GM18498 (cell line): ENCODE measurements around the gene EZH2.

Experiments used
- ATAC-seq: cut with Tn5 transposase; IDR thresholded peaks from one replicate; pipeline ENCODE4 v1.9.1; 2021; ENCODE audit warnings: mild to moderate bottlenecking, moderate library complexity; ENCODE audit not compliant: unreplicated experiment

The EZH2 gene

GRCh38 chr7:148901178-148901577 lies 17.1 kb upstream of the EZH2 start:
- no peak for ATAC-seq

DNA sequence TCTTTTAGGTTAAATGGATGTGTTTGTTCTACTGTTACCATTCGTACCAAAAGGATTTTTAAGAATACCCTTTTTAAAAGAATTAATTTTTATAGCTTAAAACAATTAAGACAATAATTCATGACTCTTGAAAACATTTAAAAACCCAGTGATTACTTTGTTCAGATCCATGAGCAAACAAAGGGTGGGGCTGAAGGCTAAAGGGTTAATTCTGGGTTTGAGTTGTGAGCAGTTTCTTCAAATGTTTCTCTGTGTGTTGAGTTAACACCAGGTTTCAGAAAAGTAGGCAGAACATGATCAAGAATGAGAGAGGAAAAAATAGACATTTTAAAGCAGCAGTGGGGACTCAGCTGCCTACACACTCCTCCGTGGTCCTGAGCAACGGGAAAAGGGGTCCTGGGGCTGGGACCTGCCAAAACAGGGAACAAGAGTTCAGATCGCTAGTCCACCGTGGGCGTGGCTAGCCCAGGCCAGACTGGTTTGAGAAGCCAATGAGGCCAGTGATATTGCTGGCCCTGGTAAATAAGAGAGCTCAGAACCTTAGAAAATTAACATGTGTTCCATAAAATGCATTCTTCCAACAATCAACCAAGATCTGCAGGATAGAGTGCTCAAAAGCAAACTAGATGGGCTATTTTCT lies 14.9 kb upstream of the EZH2 start:
- no peak for ATAC-seq

- no peak for ATAC-seq
These were observed 10.5 kb upstream of the EZH2 start for GRCh38 chr7:148894591-148894990.

- ATAC-seq: no peak
These were observed 9.0 kb upstream of the EZH2 start for GRCh38 chr7:148893071-148893470.

- no peak for ATAC-seq
These were observed 4.2 kb upstream of the EZH2 start for GRCh38 chr7:148888300-148888699.

DNA sequence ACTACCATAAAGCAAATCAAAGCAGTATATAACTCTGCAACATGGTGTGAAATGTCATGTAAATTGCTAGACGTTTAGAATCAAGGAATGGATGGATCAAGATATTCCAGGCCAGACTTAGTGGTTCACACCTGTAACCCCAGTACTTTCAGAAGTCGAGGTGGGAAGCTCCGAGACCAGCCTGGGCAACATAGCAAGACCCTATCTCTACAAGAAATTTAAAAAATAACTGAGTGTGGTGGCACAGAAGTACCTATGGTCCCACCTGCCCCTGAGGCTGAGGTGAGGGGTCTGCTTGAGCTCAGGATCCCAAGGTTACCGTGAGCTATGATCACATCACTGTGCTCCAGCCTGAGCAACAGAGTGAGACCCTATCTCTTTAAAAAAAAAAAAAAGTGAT lies 2.8 kb upstream of the EZH2 start:
- no peak for ATAC-seq

- peak; percentile 88 for ATAC-seq
These were observed 370 bp upstream of the EZH2 start for GRCh38 chr7:148884299-148885022.

GRCh38 chr7:148883266-148884048 lies 634 bp downstream of the EZH2 start:
- peak; percentile 36 for ATAC-seq

- ATAC-seq: no peak
These were observed 1.2 kb downstream of the EZH2 start for GRCh38 chr7:148882841-148883265.

GRCh38 chr7:148882192-148882591 lies 1.9 kb downstream of the EZH2 start:
- ATAC-seq: no peak

DNA sequence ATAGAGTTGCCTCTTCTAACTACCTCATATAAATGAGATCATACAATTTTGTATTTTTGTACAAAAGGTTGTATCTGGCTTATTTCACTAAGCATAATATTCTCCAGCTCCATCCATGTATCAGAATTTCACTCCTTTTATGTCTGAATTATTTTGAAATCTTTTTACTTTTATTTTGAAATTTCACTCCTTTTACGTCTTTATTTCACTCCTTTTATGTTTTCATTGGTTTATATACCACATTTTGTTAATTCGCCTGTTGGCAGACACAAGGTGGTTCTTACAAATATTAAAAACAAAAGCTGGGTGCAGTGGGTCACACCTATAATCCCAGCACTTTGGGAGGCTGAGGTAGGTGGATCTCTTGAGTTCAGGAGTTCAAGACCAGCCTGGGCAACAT lies 5.8 kb downstream of the EZH2 start:
- no peak for ATAC-seq

DNA sequence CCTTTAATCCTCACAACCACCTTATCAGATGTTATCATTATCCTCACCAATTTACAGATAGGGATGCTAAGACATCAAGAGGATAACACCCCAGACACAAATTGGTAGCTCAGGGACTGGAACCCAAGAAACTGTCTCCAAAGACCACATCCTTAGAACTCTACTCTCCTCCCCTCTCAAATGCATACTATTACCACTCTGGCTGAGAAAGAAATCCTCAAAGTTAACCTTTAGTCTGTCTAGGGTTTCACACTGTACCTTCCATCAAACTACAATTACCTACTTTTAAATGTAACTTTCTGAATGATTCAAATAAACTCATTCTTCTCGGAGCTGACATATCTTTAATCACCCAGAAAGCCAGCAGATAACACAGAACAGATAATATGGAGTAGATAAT lies 6.6 kb downstream of the EZH2 start:
- no peak for ATAC-seq

- ATAC-seq: no peak
These were observed 11.9 kb downstream of the EZH2 start for GRCh38 chr7:148872188-148872587.

GRCh38 chr7:148871551-148871950 lies 12.5 kb downstream of the EZH2 start:
- ATAC-seq: no peak

DNA sequence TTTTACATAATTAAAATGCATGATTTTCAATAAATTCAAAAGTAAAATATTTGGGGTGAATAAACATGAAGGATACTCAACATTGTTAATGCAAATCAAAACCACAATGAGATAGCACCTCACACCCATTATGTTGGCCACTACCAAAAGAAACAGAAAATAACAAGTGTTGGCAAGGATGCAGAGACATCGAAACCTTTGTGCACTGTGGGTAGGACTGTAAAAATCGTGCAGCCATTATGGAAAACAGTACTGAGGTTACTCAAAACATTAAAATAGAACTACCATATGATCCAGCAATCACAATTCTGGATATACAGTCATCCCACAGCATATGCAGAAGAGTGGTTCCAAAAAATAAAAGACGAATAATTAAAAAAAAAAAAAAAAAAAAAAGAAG lies 13.1 kb downstream of the EZH2 start:
- ATAC-seq: no peak

GRCh38 chr7:148868378-148868674 lies 15.8 kb downstream of the EZH2 start:
- no peak for ATAC-seq

DNA sequence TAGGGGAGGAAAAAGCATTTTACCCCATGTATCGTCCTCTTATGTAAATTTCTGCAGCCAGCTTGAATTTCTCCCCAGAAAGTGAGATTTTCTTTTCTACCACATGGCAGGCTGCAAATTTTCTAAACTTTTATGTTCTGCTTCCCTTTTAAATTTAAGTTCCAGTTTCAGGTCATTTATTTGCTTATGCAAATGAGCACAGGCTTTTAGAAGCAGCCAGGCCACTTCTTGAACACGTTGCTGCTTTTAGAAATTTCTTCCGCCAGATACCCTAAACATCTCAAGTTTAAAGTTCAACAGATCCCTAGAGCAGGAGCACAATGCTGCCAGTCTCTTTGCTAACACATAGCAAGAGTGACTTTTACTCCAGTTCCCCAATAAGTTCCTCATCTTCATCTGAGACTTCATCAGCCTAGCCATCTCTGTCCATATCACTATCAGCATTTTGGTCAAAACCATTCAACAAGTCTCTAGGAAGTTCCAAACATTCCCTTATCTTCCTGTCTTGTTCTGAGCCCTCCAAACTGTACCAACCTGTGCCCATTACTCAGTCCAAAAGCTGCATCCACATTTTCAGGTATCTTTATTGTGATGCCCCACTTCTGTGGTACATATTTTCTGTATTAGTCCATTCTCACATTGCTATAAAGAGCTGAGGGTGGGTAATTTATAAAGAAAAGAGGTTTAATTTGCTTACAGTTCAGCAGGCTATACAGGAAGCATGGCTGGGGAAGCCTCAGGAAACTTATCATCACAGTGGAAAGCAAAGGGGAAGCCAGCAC lies 16.3 kb downstream of the EZH2 start:
- ATAC-seq: no peak

DNA sequence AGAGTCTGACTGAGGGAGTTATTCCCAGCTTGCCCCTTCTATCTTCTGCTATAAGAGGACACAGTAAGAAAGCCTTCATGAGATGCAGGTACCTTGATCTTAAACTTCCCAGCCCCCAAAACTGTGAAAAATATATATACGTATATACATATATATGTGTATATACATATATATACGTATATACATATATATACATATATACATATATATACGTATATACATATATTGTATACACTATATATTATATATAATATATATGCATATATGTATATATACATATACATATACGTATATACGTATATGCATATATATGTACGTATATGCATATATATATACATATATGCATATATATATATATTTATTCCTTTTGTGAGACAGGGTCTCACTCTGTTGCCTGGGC lies 17.7 kb downstream of the EZH2 start:
- ATAC-seq: no peak

DNA sequence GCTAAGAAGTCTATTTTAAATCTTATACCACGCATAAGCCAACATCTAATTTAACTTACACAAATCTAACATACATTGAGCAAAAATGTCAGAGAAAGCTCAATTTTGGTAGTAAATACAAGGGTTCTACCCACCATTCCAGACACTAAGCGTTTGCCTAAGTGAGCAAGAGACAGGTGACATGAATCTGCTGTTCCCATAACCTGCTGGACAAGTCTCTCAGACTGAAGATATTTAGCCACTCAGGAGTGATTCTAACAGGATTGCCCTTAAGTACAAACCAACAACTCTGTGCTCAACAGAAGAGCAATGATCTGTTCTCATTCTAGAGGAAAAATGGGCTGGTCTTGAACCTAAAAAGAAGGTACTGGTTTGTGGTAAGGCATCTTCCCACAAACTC lies 18.8 kb downstream of the EZH2 start:
- ATAC-seq: no peak

DNA sequence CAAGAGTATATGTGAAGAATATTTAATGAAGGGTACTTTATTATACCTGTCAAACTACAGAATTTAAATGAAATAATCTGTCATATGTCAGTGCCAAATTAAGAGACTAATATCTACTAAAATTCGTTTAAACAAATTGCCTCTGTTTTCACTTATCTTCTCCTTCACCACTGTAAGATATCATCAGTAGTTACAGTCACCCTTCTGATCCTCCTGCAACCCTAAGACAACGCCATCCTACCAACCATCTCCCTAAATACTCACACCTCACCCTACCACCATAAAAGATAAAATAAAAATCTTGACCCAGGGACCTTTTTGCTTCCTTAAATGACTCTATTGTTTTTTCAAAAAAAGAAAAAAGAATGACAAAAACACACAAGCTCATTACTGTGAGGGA lies 20.8 kb downstream of the EZH2 start:
- ATAC-seq: no peak

- ATAC-seq: no peak
These were observed 21.6 kb downstream of the EZH2 start for GRCh38 chr7:148862481-148862880.
